ENCODE measurements around the gene RXFP1.

Gene RXFP1

DNA sequence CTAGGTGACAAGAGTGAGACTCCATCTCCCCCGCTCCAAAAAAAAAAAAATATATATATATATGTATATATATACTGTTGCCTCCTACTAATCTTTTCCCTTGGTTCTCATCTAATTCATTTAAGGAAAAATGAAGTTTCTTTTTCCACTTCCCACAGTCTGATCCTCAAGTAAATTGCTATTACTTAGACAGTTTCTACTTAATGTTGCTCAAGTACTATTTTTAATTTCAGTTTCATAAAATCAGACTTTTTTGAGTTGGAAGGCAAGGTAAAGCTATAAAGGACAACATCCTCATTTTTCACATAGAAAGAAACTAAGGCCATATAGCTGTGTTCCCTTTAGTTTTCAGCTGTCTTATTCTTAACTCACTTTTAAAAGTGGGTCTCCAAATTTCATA is 5.8 kb downstream of the RXFP1 start:
- H3K36me3 ChIP-seq (ENCODE audit: control insufficient read depth in 2 of 2, insufficient read depth in 2 of 2, low read length in 2 of 2): no peaks in the 10 kb centered on the region
- H3K9ac ChIP-seq (ENCODE audit: low read depth in 1 of 2, low read length in 2 of 2): no peak overlapping the region
- H3K27me3 ChIP-seq (ENCODE audit: control insufficient read depth in 2 of 2, insufficient read depth in 2 of 2, low read length in 2 of 2): no peaks in the 10 kb centered on the region
- H3K9me3 ChIP-seq (ENCODE audit: control insufficient read depth in 2 of 2, low read length in 2 of 2): no peaks in the 10 kb centered on the region
- no peak overlapping the region for H3K4me3 ChIP-seq (ENCODE audit: low read length in 2 of 2)
- H3K27ac ChIP-seq (ENCODE audit: low read depth in 2 of 2, low read length in 2 of 2): no peak overlapping the region
- no peaks in the 10 kb centered on the region for H3K4me1 ChIP-seq (ENCODE audit: control insufficient read depth in 2 of 2, insufficient read depth in 2 of 2, low read length in 2 of 2)

GRCh38 chr4:158529505-158529904 is 7.8 kb downstream of the RXFP1 start:
- Histone ChIP-seq H3K4me3 (ENCODE audit: low read length in 2 of 2) (no peak overlapping the region), H3K27me3 (ENCODE audit: control insufficient read depth in 2 of 2, insufficient read depth in 2 of 2, low read length in 2 of 2) (no peaks in the 10 kb centered on the region), H3K27ac (ENCODE audit: low read depth in 2 of 2, low read length in 2 of 2) (no peak overlapping the region), H3K36me3 (ENCODE audit: control insufficient read depth in 2 of 2, insufficient read depth in 2 of 2, low read length in 2 of 2) (no peaks in the 10 kb centered on the region), H3K9me3 (ENCODE audit: control insufficient read depth in 2 of 2, low read length in 2 of 2) (no peaks in the 10 kb centered on the region), H3K4me1 (ENCODE audit: control insufficient read depth in 2 of 2, insufficient read depth in 2 of 2, low read length in 2 of 2) (no peaks in the 10 kb centered on the region), H3K9ac (ENCODE audit: low read depth in 1 of 2, low read length in 2 of 2) (no peak overlapping the region)

- no peak overlapping the region for H3K9ac ChIP-seq (ENCODE audit: low read depth in 1 of 2, low read length in 2 of 2)
- H3K4me3 ChIP-seq (ENCODE audit: low read length in 2 of 2): no peak overlapping the region
- no peaks in the 10 kb centered on the region for H3K9me3 ChIP-seq (ENCODE audit: control insufficient read depth in 2 of 2, low read length in 2 of 2)
- no peak overlapping the region for H3K27ac ChIP-seq (ENCODE audit: low read depth in 2 of 2, low read length in 2 of 2)
- H3K27me3 ChIP-seq (ENCODE audit: control insufficient read depth in 2 of 2, insufficient read depth in 2 of 2, low read length in 2 of 2): no peaks in the 10 kb centered on the region
- no peaks in the 10 kb centered on the region for H3K36me3 ChIP-seq (ENCODE audit: control insufficient read depth in 2 of 2, insufficient read depth in 2 of 2, low read length in 2 of 2)
- no peaks in the 10 kb centered on the region for H3K4me1 ChIP-seq (ENCODE audit: control insufficient read depth in 2 of 2, insufficient read depth in 2 of 2, low read length in 2 of 2)
These were observed 8.7 kb downstream of the RXFP1 start for GRCh38 chr4:158530381-158530780.

DNA sequence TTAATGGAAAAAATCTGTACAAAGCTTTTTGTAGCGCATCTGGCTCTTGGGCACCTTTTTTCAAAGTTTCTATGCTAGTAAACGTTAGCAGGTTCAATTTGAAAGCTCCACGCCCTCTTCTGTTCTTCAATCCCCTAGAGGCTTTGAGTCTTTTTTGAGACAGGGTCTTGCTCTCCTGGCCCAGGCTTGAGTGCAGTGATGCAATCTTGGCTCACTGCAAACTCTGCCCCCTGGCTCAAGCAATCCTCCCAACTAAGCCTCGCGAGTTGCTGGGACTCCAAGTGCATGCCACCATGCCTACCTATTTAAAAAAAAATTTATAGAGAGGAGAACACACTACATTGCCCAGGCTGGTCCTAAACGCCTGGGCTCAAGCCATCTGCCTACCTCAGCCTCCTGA is 9.2 kb downstream of the RXFP1 start:
- no peak overlapping the region for H3K9ac ChIP-seq (ENCODE audit: low read depth in 1 of 2, low read length in 2 of 2)
- no peaks in the 10 kb centered on the region for H3K36me3 ChIP-seq (ENCODE audit: control insufficient read depth in 2 of 2, insufficient read depth in 2 of 2, low read length in 2 of 2)
- H3K27ac ChIP-seq (ENCODE audit: low read depth in 2 of 2, low read length in 2 of 2): no peak overlapping the region
- no peaks in the 10 kb centered on the region for H3K9me3 ChIP-seq (ENCODE audit: control insufficient read depth in 2 of 2, low read length in 2 of 2)
- H3K27me3 ChIP-seq (ENCODE audit: control insufficient read depth in 2 of 2, insufficient read depth in 2 of 2, low read length in 2 of 2): no peaks in the 10 kb centered on the region
- H3K4me3 ChIP-seq (ENCODE audit: low read length in 2 of 2): no peak overlapping the region
- H3K4me1 ChIP-seq (ENCODE audit: control insufficient read depth in 2 of 2, insufficient read depth in 2 of 2, low read length in 2 of 2): no peaks in the 10 kb centered on the region

- H3K9me3 ChIP-seq (ENCODE audit: control insufficient read depth in 2 of 2, low read length in 2 of 2): no peaks in the 10 kb centered on the region
- H3K4me3 ChIP-seq (ENCODE audit: low read length in 2 of 2): no peak overlapping the region
- no peaks in the 10 kb centered on the region for H3K36me3 ChIP-seq (ENCODE audit: control insufficient read depth in 2 of 2, insufficient read depth in 2 of 2, low read length in 2 of 2)
- no peak overlapping the region for H3K27ac ChIP-seq (ENCODE audit: low read depth in 2 of 2, low read length in 2 of 2)
- no peaks in the 10 kb centered on the region for H3K27me3 ChIP-seq (ENCODE audit: control insufficient read depth in 2 of 2, insufficient read depth in 2 of 2, low read length in 2 of 2)
- H3K4me1 ChIP-seq (ENCODE audit: control insufficient read depth in 2 of 2, insufficient read depth in 2 of 2, low read length in 2 of 2): no peaks in the 10 kb centered on the region
- no peak overlapping the region for H3K9ac ChIP-seq (ENCODE audit: low read depth in 1 of 2, low read length in 2 of 2)
These were observed 11.0 kb downstream of the RXFP1 start for GRCh38 chr4:158532556-158533231.

DNA sequence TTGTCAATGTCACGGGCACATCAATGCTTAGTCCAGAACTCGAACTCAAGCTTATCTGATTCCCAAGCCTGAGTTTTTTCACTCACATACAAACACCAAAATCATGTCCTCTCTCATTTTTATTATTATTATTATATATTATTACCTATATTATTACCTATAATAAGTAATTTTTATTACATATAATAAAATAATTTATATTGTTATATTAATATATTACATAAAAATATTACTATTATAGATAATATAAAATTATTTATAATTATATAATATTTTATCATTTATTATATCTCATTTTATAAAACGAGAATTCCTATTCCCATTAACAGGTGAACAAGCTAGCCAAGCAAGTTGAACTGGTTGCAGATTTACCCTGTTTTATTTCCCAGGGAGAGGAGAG is 13.0 kb downstream of the RXFP1 start:
- Histone ChIP-seq H3K27me3 (ENCODE audit: control insufficient read depth in 2 of 2, insufficient read depth in 2 of 2, low read length in 2 of 2) (no peaks in the 10 kb centered on the region), H3K27ac (ENCODE audit: low read depth in 2 of 2, low read length in 2 of 2) (no peak overlapping the region), H3K4me1 (ENCODE audit: control insufficient read depth in 2 of 2, insufficient read depth in 2 of 2, low read length in 2 of 2) (no peaks in the 10 kb centered on the region), H3K9me3 (ENCODE audit: control insufficient read depth in 2 of 2, low read length in 2 of 2) (no peaks in the 10 kb centered on the region), H3K4me3 (ENCODE audit: low read length in 2 of 2) (no peak overlapping the region), H3K36me3 (ENCODE audit: control insufficient read depth in 2 of 2, insufficient read depth in 2 of 2, low read length in 2 of 2) (no peaks in the 10 kb centered on the region), H3K9ac (ENCODE audit: low read depth in 1 of 2, low read length in 2 of 2) (no peak overlapping the region)

GRCh38 chr4:158535130-158535614 is 13.5 kb downstream of the RXFP1 start:
- Histone ChIP-seq H3K9ac (ENCODE audit: low read depth in 1 of 2, low read length in 2 of 2) (no peak overlapping the region), H3K27me3 (ENCODE audit: control insufficient read depth in 2 of 2, insufficient read depth in 2 of 2, low read length in 2 of 2) (no peaks in the 10 kb centered on the region), H3K4me1 (ENCODE audit: control insufficient read depth in 2 of 2, insufficient read depth in 2 of 2, low read length in 2 of 2) (no peaks in the 10 kb centered on the region), H3K4me3 (ENCODE audit: low read length in 2 of 2) (no peak overlapping the region), H3K27ac (ENCODE audit: low read depth in 2 of 2, low read length in 2 of 2) (no peak overlapping the region), H3K36me3 (ENCODE audit: control insufficient read depth in 2 of 2, insufficient read depth in 2 of 2, low read length in 2 of 2) (no peaks in the 10 kb centered on the region), H3K9me3 (ENCODE audit: control insufficient read depth in 2 of 2, low read length in 2 of 2) (no peaks in the 10 kb centered on the region)

GRCh38 chr4:158536833-158537232 is 15.2 kb downstream of the RXFP1 start:
- H3K9ac ChIP-seq (ENCODE audit: low read depth in 1 of 2, low read length in 2 of 2): no peak overlapping the region
- no peaks in the 10 kb centered on the region for H3K36me3 ChIP-seq (ENCODE audit: control insufficient read depth in 2 of 2, insufficient read depth in 2 of 2, low read length in 2 of 2)
- no peaks in the 10 kb centered on the region for H3K27me3 ChIP-seq (ENCODE audit: control insufficient read depth in 2 of 2, insufficient read depth in 2 of 2, low read length in 2 of 2)
- H3K27ac ChIP-seq (ENCODE audit: low read depth in 2 of 2, low read length in 2 of 2): no peak overlapping the region
- H3K4me3 ChIP-seq (ENCODE audit: low read length in 2 of 2): no peak overlapping the region
- no peaks in the 10 kb centered on the region for H3K4me1 ChIP-seq (ENCODE audit: control insufficient read depth in 2 of 2, insufficient read depth in 2 of 2, low read length in 2 of 2)
- H3K9me3 ChIP-seq (ENCODE audit: control insufficient read depth in 2 of 2, low read length in 2 of 2): no peaks in the 10 kb centered on the region

DNA sequence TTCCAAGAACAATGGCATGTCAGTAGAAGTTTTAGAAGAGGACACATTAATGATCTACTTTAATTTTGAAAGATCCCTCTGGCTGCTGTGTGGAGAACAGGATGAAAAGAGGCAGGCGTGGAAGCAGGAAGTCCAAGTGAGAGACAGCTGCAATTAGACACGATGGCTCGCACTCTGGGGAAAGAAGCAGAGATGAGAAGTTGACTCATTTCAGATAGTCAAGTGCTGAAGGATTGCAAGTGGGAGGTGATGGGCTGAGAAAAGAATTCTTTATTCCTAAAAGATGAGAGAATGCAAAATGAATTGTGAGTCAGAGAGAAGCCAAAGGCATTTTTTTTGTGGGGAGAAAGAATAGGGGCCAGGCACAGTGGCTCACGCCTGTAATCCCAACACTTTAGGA is 16.5 kb downstream of the RXFP1 start:
- H3K9ac ChIP-seq (ENCODE audit: low read depth in 1 of 2, low read length in 2 of 2): no peak overlapping the region
- H3K9me3 ChIP-seq (ENCODE audit: control insufficient read depth in 2 of 2, low read length in 2 of 2): no peaks in the 10 kb centered on the region
- no peaks in the 10 kb centered on the region for H3K36me3 ChIP-seq (ENCODE audit: control insufficient read depth in 2 of 2, insufficient read depth in 2 of 2, low read length in 2 of 2)
- no peak overlapping the region for H3K4me3 ChIP-seq (ENCODE audit: low read length in 2 of 2)
- no peaks in the 10 kb centered on the region for H3K4me1 ChIP-seq (ENCODE audit: control insufficient read depth in 2 of 2, insufficient read depth in 2 of 2, low read length in 2 of 2)
- no peaks in the 10 kb centered on the region for H3K27me3 ChIP-seq (ENCODE audit: control insufficient read depth in 2 of 2, insufficient read depth in 2 of 2, low read length in 2 of 2)
- H3K27ac ChIP-seq (ENCODE audit: low read depth in 2 of 2, low read length in 2 of 2): no peak overlapping the region

DNA sequence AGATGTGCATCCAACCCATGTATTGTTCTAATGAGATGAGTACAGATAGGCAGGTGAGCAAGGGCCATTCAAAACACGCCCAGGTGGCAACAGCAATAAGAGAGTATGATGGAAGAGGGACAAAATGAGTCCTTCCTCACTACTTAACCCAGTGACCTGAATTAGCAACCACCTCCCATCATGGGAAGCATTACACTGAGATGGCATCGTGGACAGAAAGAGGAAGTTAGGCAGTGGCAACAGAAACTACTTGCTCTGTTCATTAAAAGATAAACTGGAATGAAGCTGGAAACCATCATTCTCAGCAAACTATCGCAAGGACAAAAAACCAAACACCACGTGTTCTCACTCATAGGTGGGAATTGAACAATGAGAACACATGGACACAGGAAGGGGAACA is 17.2 kb downstream of the RXFP1 start:
- no peaks in the 10 kb centered on the region for H3K27me3 ChIP-seq (ENCODE audit: control insufficient read depth in 2 of 2, insufficient read depth in 2 of 2, low read length in 2 of 2)
- no peaks in the 10 kb centered on the region for H3K4me1 ChIP-seq (ENCODE audit: control insufficient read depth in 2 of 2, insufficient read depth in 2 of 2, low read length in 2 of 2)
- H3K27ac ChIP-seq (ENCODE audit: low read depth in 2 of 2, low read length in 2 of 2): no peak overlapping the region
- H3K36me3 ChIP-seq (ENCODE audit: control insufficient read depth in 2 of 2, insufficient read depth in 2 of 2, low read length in 2 of 2): no peaks in the 10 kb centered on the region
- H3K9me3 ChIP-seq (ENCODE audit: control insufficient read depth in 2 of 2, low read length in 2 of 2): no peaks in the 10 kb centered on the region
- H3K4me3 ChIP-seq (ENCODE audit: low read length in 2 of 2): no peak overlapping the region
- no peak overlapping the region for H3K9ac ChIP-seq (ENCODE audit: low read depth in 1 of 2, low read length in 2 of 2)
